CD4-positive, alpha-beta T cell treated with Interleukin-4 for 1 hour (primary cell): Measurements from ENCODE around the gene CDKN2A.
"Not testable (repeated sequence)": the region's sequence is repeated elsewhere in the genome, so short reads cannot be mapped to it uniquely, and the experiment has no call there.

Source experiments
- DNase-seq, 2 donors: peaks; one replicate each; pipeline ENCODE4 v3.0.0-alpha.2; 2020 to 2022

The CDKN2A gene

DNA sequence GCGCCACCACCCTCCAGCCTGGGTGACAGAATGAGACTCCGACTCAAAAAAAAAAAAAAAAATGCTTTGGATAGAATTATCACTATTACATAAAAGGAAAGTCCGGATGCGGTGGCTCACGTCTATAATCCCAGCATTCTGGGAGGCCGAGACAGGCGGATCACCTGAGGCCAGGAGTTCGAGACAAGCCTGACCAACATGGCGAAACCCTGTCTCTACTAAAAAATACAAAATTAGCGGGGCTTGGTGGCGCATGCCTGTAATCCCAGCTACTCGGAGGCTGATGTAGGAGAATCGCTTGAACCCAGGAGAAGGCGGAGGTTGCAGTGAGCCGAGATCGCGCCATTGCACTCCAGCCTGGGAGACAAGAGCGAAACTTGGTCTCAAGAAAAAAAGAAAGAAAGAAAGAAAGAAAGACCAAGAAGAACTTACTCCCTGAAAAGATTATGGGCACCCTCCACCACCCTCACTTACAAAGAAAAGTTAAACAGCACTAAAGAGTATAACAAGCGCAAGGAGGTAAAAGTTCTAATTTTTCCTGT is 17.8 kb downstream of the CDKN2A start:
- DNase-seq: no peak

- DNase-seq: peak in 1 of 2 donors; percentile 51
Observed at GRCh38 chr9:21974722-21975409, 19.3 kb downstream of the CDKN2A start.

- no peak for DNase-seq
Observed at GRCh38 chr9:21974343-21974721, 19.9 kb downstream of the CDKN2A start.

DNA sequence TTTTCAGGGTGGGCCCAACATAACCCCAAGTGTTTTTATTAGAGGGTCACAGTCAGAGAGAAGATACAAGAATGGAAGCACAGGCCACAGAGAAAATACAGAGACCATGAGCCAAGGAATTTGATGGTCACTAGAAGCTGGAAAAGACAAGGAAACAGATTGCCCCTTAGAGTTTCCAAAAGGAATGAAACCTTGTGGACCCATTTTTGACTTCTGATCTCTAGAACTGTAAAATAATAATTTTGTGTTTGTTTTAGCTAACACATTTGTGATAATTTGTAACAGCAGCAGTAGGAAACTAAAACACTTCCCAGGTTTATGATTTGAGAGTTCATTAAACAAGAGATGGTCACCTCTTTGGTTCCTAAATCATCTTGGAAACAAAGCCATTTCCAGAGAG is 21.8 kb downstream of the CDKN2A start:
- DNase-seq: no peak

GRCh38 chr9:21970800-21971640 is 23.2 kb downstream of the CDKN2A start:
- DNase-seq: no peak

GRCh38 chr9:21969951-21970799 is 24.0 kb downstream of the CDKN2A start:
- no peak for DNase-seq

DNA sequence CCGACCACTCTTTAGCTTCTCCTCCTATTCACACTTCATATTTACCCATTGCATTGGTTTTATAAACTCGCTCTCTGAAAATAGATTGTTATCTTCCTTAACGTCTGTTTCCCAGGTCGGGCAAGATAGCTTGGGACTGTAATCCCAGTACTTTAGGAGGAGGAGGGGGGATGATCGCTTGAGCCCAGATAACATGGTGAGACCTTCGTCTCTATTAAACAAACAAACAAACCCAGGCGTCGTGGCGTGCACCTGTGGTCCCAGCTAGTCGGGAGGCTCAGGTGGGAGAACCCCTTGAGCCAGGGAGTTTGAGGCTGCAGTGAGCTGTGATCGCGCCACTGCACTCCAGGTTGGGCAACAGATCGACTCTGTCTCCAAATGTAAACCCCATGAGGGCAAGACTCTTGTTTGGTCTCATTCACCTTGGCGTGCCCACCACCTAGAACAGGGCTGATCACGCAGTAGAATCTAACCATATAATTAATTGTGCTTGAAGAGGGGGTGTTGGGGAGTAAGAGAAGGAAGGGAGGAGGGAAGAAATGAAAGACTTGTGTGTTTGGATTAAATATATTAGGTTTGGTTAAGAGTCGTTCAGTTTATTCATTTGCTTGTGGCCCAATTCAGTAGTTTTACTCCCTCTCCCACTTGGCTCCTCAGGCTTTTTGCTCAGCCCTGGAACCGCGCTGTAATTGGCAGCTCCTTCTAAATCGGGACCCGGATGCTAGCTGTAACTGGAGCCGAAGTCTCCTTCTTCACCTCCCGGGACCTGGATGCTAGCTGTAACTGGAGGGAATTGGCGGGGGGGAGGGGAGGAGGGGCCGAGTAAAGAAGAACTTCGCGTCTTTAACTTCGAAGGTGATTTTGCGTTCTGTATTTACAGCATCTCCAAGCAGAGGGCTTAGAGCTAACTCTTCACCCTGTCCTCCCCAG is 24.9 kb downstream of the CDKN2A start:
- no peak for DNase-seq

DNA sequence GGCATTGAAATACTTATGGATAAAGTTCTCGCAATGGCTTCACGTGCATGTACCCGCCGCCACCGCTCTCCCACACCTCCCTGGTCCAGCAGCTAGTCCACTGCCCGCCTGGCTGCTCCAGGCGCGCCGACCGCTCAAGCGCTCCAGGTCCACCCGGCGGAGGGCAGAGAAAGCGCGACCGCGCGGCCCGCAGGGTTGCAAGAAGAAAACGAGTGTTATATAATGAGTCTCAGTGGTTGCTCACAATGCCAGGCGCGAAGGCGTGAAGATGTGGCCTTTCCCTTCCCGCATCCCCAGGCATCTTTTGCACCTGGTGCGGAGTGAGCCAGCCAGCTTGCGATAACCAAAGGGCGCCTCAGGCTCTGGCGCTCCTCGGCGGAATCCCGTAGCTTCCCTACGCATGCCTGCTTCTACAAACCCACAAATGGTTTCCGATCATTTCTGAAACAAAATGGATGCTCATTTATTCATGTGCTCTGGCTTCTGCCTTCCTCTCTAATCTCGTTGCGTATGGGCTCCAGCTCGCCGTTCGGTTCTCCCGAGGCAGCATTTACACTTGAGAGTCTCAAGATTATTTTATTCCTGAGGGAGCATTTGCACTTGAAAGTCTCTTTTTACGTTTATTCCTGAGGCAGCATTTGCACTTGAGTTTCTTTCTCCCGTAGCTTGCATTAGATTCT is 25.7 kb downstream of the CDKN2A start:
- DNase-seq: no peak

DNA sequence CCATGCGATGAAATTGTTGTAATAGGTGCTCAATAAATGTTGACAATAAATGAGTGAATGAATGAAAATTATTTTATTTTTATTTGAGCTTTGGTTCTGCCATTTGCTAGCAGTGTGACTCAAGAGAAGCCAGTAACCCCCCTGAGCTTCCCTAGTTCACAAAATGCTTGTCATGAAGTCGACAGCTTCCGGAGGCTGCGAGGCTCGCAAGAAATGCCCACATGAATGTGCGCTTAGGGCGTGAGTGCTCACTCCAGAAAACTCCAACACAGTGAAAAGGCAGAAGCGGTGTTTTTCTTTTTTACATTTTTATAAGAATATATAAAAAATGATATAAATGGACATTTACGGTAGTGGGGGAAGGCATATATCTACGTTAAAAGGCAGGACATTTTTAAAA is 26.5 kb downstream of the CDKN2A start:
- DNase-seq: no peak

DNA sequence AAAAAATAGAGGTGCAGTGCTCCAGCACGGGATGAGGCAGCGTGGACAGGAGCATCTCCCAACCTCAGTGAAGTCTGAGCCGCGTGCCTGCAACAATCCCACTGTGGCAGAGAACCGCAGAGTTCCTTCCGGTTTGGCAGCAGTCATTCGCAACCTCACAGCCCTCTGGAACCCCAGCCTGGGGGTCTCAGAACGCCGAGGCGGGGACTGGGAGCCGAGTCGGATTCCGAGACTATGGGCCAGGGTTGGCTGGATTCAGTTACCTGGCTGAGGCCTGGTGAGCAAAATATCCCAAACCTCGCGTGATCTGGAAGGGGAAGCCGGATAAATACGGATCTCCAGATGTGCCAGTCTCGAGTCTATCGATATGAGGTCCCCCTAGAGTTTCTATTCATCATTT is 27.0 kb downstream of the CDKN2A start:
- no peak for DNase-seq

DNA sequence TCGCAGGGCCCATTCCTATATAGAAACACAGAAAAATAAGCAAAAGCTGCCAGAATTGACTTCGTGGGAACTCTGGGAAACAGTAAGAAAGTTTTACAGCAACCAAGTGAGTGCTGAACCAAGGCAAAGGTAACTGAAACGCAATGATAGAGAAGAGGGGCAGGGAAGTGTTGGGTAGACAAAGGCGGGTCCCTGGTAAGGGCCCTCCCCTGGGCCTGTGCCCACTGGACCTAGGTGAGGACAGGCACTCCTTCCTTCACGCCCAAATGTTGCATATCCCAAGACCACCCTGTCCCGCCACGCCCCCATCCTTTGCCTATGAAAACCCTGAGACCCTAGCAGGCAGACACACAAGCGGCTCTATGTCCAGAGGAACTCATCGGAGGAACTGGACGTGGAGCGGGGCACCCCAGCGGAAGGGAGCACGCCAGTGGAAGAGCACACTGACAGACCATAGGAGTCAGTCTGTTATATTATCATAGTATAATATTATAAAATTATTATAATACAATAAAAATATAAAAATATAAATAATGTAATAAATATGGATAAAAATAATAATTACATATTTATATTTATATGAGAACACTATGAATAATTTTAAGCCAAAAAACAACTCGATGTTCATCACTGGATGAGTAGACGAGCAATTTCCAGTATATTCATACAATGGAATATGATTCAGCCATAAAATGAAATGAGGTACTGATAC is 27.9 kb downstream of the CDKN2A start:
- DNase-seq: no peak

GRCh38 chr9:21965401-21965951 is 28.7 kb downstream of the CDKN2A start:
- DNase-seq: peak; percentile 48 to 51

GRCh38 chr9:21964925-21965385 is 29.2 kb downstream of the CDKN2A start:
- DNase-seq: peak; percentile 69 to 72

GRCh38 chr9:21961569-21961968 is 32.6 kb downstream of the CDKN2A start:
- DNase-seq: no peak

- DNase-seq: not testable (repeated sequence)
Observed at GRCh38 chr9:21959268-21959667, 34.9 kb downstream of the CDKN2A start.

GRCh38 chr9:21958833-21959232 is 35.4 kb downstream of the CDKN2A start:
- DNase-seq: no peak

DNA sequence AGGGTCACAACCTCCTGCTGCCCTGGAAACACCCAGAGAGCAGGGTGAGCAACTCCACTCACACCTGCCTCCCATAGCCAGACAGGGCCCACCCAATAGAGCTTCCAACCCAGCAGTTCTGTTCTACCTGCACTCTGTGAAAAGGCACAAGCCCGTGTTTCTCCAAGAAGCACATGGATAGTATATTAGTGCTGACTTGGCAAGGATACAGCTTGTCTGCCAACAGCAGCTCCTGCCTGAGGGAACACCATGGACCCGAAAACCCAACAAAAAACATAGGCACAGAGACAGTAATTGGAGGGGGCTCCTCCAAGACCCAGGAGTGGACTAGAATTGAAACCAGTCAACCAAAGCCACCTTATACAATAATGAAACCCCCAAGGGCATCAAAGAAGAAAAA is 48.6 kb downstream of the CDKN2A start:
- DNase-seq: no peak

DNA sequence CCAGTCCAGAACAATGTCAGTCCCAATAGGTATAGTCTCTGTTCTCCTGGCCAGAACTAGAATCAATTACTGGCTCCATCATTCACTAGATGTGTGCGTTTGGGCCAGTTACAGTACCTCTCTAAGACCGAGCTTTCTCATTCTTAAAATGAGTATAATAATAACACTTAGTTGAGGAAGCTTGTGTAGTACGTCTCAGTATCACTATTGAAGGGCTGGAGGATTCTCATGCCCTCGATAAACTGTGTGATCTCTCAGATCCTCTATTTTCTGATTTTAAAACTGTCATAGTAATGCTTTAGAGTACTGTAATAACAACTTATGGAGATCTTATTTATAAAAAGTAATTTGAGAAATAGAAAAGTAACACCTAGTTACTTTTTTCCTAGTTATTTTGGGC is 50.7 kb downstream of the CDKN2A start:
- no peak for DNase-seq

DNA sequence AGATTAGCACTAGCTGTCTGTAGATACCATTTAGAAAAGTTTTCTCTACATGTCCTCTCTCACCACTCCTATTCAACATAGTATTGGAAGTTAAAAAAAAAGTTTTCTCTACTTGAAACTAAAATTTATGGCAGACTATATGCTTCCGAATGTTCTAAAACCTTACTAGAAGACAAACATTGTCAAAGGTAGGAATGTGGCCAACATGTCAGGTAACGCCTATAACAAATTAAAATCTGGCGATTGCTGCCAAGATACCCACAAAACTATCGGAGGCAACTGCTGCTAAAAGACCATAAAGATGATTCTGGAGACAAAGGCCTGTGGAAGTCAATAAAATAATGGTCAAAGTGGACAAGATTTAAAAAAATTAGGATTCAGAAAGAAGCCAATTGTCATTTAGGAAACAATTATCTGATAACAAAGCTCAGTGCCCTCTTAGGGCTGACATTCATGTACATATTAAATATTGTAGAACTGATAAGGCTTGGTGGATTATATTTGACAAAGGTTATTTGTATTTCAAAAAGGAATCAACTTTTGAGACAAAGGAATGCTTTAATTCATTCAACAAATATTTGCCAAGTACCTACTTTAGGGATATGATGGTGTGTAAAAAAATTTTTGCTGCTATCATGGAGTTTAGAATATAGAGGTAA is 52.7 kb downstream of the CDKN2A start:
- DNase-seq: no peak

- no peak for DNase-seq
Observed at GRCh38 chr9:21936161-21936560, 58.0 kb downstream of the CDKN2A start.
